HepG2 (cell line): ENCODE measurements around the gene C1orf159. TPM values are rescaled to one million over a fixed set of nuclear protein-coding genes. Genes with fewer than 3 reads are reported as not detected.

Experiments used
- ARID2 ChIP-seq: sonication (generic); formaldehyde crosslinking; IDR thresholded peaks from 2 replicates; pipeline ENCODE4 v1.8.1; 2022; ENCODE audit warnings: mild to moderate bottlenecking, missing genetic modification reagents, borderline replicate concordance
- ATF7-NPFF ChIP-seq: sonication (generic); formaldehyde crosslinking; IDR thresholded peaks from 2 replicates; pipeline ENCODE4 v1.8.1; 2023; ENCODE audit warnings: mild to moderate bottlenecking, low read depth, missing genetic modification reagents, moderate library complexity
- JUNB ChIP-seq: sonication (generic); formaldehyde crosslinking; IDR thresholded peaks from 2 replicates; pipeline ENCODE4 v1.8.0; 2022; ENCODE audit warnings: missing genetic modification reagents, mild to moderate bottlenecking, borderline replicate concordance
- MTA3 ChIP-seq: sonication (generic); formaldehyde crosslinking; IDR thresholded peaks from 2 replicates; pipeline ENCODE4 v1.4.0; 2020; ENCODE audit warnings: missing genetic modification reagents
- NFE2 ChIP-seq: sonication (generic); formaldehyde crosslinking; IDR thresholded peaks from 2 replicates; pipeline ENCODE4 v1.4.0; 2020; ENCODE audit warnings: missing genetic modification reagents
- NFIB ChIP-seq: sonication (generic); formaldehyde crosslinking; IDR thresholded peaks from 2 replicates; pipeline ENCODE4 v1.9.0; 2021; ENCODE audit warnings: missing genetic modification reagents, mild to moderate bottlenecking, borderline replicate concordance
- RBFOX2 ChIP-seq: fragments of 200-400 bp; formaldehyde crosslinking; IDR thresholded peaks from 2 replicates; pipeline ENCODE4 v1.6.1; 2017; ENCODE audit warnings: low read depth, mild to moderate bottlenecking, low read length
- ZFY ChIP-seq: sonication (generic); formaldehyde crosslinking; IDR thresholded peaks from 2 replicates; pipeline ENCODE4 v1.4.0; 2020; ENCODE audit warnings: missing genetic modification reagents
- ZMAT3 ChIP-seq: sonication (generic); formaldehyde crosslinking; conservative IDR thresholded peaks from 2 replicates; pipeline ENCODE4 v1.7.0; 2021; ENCODE audit warnings: missing genetic modification reagents
- ZNF256 ChIP-seq: sonication (generic); formaldehyde crosslinking; conservative IDR thresholded peaks from 2 replicates; pipeline ENCODE4 v1.4.0; 2020; ENCODE audit warnings: missing genetic modification reagents
- polyA plus RNA-seq, 8 experiments: library from polyadenylated mRNA; depleted of rRNA in 3 of 8; stranded (reverse) in 7 of 8; unstranded in 1 of 8; fragments of >200 nt; fragmentation: Illumina TruSeq in 4 of 8; extraction: Trizol in 4 of 8; gene quantifications; 2 replicates each; pipeline versions ENCODE4 v1.2.1 to v1.2.3, GENCODE V29; 2011 to 2016; ENCODE audit warnings: low read depth in 4 of 8, missing spikeins in 1 of 8, mixed read lengths in 1 of 8; ENCODE audit not compliant: insufficient read depth in 1 of 8
- total RNA-seq, 5 experiments: library from RNA; depleted of rRNA; stranded (reverse); fragments of >200 nt; fragmentation: Illumina TruSeq; extraction: Trizol; gene quantifications; 2 replicates each; pipeline ENCODE4 v1.2.3, GENCODE V29; 2016; ENCODE audit warnings: low read depth in 1 of 5
- TF ChIP-seq, protein P1 (sequence below): sonication (generic); formaldehyde crosslinking; IDR thresholded peaks from 2 replicates; pipeline ENCODE4 v1.9.0; 2021; ENCODE audit warnings: missing genetic modification reagents, borderline replicate concordance
- TF ChIP-seq, protein P2 (sequence below): sonication (generic); formaldehyde crosslinking; IDR thresholded peaks from 2 replicates; pipeline ENCODE4 v1.9.0; 2022; ENCODE audit warnings: low read depth, missing genetic modification reagents
- TF ChIP-seq, protein P3 (sequence below): sonication (generic); formaldehyde crosslinking; IDR thresholded peaks from 2 replicates; pipeline ENCODE4 v1.4.0; 2020; ENCODE audit warnings: missing genetic modification reagents, borderline replicate concordance
- TF ChIP-seq, protein P4 (sequence below): sonication (generic); formaldehyde crosslinking; IDR thresholded peaks from 2 replicates; pipeline ENCODE4 v1.4.0; 2020; ENCODE audit warnings: mild to moderate bottlenecking, missing genetic modification reagents
- TF ChIP-seq, protein P5 (sequence below): sonication (generic); formaldehyde crosslinking; IDR thresholded peaks from 2 replicates; pipeline ENCODE4 v1.4.0; 2020; ENCODE audit warnings: mild to moderate bottlenecking, missing genetic modification reagents
- TF ChIP-seq, protein P6 (sequence below): sonication (generic); formaldehyde crosslinking; IDR thresholded peaks from 2 replicates; pipeline ENCODE4 v1.8.0; 2023; ENCODE audit warnings: mild to moderate bottlenecking, missing genetic modification reagents
- TF ChIP-seq, protein P7 (sequence below): sonication (generic); formaldehyde crosslinking; IDR thresholded peaks from 2 replicates; pipeline ENCODE4 v1.4.0; 2020; ENCODE audit warnings: missing genetic modification reagents

C1orf159 gene
- total and polyA plus RNA-seq, 2 of the 13 experiments (the other 11 are each of a cell fraction or from before 2014, with no cell fraction given) = 3.8 to 6.7 TPM

DNA sequence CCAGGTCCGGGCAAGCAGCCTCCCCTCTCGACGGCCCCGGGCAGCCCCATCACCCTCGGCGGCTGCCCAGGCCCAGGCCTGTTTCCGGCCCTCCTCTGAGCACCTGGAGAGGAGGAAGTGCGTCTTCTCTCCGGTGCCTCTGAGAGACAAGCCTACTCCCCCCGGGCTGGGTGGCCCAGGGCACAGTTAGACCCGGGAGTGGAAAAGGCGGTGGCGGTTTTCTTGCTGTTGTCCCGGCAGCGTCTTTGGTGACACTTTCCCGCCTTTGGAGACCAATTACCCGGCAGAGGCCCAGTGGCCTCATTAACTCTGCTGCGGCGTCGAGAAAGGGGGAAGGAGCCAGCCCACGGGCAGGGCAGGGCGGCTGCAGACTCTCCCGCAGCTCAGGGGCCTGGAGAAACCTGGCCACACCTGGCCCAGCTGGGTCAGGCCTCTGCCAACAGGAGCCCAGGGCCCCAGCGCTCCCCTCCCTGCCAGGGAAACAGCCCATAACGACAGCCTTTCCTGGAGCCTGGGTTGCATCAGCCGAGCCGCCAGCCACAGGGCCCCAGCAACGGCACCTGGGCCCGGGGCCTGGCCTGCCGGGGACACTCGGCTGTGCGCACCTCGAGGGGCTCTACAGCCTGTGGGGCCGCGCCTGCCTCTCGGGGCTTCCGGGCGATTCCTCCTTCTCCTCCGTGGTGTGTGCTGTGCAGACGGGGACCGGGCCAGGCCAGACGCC lies 28.4 kb upstream of the C1orf159 start (continued):
- TF ChIP-seq, protein P1, sequence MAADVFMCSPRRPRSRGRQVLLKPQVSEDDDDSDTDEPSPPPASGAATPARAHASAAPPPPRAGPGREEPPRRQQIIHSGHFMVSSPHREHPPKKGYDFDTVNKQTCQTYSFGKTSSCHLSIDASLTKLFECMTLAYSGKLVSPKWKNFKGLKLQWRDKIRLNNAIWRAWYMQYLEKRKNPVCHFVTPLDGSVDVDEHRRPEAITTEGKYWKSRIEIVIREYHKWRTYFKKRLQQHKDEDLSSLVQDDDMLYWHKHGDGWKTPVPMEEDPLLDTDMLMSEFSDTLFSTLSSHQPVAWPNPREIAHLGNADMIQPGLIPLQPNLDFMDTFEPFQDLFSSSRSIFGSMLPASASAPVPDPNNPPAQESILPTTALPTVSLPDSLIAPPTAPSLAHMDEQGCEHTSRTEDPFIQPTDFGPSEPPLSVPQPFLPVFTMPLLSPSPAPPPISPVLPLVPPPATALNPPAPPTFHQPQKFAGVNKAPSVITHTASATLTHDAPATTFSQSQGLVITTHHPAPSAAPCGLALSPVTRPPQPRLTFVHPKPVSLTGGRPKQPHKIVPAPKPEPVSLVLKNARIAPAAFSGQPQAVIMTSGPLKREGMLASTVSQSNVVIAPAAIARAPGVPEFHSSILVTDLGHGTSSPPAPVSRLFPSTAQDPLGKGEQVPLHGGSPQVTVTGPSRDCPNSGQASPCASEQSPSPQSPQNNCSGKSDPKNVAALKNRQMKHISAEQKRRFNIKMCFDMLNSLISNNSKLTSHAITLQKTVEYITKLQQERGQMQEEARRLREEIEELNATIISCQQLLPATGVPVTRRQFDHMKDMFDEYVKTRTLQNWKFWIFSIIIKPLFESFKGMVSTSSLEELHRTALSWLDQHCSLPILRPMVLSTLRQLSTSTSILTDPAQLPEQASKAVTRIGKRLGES (CRISPR knock-in tag) = no peak
- TF ChIP-seq ZMAT3 (CRISPR knock-in tag) = no peak
- TF ChIP-seq NFE2 = no peak
- no peak for TF ChIP-seq ARID2 (CRISPR knock-in tag)
- no peak for TF ChIP-seq ZNF256 (CRISPR knock-in tag)
- TF ChIP-seq, protein P2, sequence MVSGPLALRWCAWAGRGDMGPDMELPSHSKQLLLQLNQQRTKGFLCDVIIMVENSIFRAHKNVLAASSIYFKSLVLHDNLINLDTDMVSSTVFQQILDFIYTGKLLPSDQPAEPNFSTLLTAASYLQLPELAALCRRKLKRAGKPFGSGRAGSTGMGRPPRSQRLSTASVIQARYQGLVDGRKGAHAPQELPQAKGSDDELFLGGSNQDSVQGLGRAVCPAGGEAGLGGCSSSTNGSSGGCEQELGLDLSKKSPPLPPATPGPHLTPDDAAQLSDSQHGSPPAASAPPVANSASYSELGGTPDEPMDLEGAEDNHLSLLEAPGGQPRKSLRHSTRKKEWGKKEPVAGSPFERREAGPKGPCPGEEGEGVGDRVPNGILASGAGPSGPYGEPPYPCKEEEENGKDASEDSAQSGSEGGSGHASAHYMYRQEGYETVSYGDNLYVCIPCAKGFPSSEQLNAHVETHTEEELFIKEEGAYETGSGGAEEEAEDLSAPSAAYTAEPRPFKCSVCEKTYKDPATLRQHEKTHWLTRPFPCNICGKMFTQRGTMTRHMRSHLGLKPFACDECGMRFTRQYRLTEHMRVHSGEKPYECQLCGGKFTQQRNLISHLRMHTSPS (CRISPR knock-in tag) = no peak
- TF ChIP-seq, protein P3, sequence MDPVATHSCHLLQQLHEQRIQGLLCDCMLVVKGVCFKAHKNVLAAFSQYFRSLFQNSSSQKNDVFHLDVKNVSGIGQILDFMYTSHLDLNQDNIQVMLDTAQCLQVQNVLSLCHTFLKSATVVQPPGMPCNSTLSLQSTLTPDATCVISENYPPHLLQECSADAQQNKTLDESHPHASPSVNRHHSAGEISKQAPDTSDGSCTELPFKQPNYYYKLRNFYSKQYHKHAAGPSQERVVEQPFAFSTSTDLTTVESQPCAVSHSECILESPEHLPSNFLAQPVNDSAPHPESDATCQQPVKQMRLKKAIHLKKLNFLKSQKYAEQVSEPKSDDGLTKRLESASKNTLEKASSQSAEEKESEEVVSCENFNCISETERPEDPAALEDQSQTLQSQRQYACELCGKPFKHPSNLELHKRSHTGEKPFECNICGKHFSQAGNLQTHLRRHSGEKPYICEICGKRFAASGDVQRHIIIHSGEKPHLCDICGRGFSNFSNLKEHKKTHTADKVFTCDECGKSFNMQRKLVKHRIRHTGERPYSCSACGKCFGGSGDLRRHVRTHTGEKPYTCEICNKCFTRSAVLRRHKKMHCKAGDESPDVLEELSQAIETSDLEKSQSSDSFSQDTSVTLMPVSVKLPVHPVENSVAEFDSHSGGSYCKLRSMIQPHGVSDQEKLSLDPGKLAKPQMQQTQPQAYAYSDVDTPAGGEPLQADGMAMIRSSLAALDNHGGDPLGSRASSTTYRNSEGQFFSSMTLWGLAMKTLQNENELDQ (CRISPR knock-in tag) = no peak
- TF ChIP-seq NFIB (CRISPR knock-in tag) = no peak
- TF ChIP-seq, protein P4, sequence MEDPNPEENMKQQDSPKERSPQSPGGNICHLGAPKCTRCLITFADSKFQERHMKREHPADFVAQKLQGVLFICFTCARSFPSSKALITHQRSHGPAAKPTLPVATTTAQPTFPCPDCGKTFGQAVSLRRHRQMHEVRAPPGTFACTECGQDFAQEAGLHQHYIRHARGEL = no peak
- TF ChIP-seq, protein P5, sequence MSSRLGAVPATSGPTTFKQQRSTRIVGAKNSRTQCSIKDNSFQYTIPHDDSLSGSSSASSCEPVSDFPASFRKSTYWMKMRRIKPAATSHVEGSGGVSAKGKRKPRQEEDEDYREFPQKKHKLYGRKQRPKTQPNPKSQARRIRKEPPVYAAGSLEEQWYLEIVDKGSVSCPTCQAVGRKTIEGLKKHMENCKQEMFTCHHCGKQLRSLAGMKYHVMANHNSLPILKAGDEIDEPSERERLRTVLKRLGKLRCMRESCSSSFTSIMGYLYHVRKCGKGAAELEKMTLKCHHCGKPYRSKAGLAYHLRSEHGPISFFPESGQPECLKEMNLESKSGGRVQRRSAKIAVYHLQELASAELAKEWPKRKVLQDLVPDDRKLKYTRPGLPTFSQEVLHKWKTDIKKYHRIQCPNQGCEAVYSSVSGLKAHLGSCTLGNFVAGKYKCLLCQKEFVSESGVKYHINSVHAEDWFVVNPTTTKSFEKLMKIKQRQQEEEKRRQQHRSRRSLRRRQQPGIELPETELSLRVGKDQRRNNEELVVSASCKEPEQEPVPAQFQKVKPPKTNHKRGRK (CRISPR knock-in tag) = no peak
- TF ChIP-seq, protein P6, sequence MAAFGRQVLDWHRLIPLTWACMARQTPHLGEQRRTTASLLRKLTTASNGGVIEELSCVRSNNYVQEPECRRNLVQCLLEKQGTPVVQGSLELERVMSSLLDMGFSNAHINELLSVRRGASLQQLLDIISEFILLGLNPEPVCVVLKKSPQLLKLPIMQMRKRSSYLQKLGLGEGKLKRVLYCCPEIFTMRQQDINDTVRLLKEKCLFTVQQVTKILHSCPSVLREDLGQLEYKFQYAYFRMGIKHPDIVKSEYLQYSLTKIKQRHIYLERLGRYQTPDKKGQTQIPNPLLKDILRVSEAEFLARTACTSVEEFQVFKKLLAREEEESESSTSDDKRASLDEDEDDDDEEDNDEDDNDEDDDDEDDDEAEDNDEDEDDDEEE (CRISPR knock-in tag) = no peak
- no peak for TF ChIP-seq JUNB (CRISPR knock-in tag)
- peak; percentile 80 for TF ChIP-seq RBFOX2
- peak; percentile 47; the same call in 1 of the 2 replicates for TF ChIP-seq ZFY (CRISPR knock-in tag)
- no peak for TF ChIP-seq ATF7-NPFF (CRISPR knock-in tag)
- TF ChIP-seq, protein P7, sequence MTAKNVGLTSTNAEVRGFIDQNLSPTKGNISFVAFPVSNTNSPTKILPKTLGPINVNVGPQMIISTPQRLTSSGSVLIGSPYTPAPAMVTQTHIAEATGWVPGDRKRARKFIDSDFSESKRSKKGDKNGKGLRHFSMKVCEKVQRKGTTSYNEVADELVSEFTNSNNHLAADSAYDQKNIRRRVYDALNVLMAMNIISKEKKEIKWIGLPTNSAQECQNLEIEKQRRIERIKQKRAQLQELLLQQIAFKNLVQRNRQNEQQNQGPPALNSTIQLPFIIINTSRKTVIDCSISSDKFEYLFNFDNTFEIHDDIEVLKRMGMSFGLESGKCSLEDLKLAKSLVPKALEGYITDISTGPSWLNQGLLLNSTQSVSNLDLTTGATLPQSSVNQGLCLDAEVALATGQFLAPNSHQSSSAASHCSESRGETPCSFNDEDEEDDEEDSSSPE = no peak
- TF ChIP-seq MTA3 = no peak
